Glomerular visceral epithelial cell (primary cell): Measurements from ENCODE around the gene NEURL1.

Experiments used
- DNase-seq: peaks from one replicate; pipeline ENCODE4 v3.0.0-alpha.2; 2016; ENCODE audit errors: extremely low spot score

The NEURL1 gene

GRCh38 chr10:103563231-103564115, 70.0 kb downstream of the NEURL1 start:
- no peak for DNase-seq

DNA sequence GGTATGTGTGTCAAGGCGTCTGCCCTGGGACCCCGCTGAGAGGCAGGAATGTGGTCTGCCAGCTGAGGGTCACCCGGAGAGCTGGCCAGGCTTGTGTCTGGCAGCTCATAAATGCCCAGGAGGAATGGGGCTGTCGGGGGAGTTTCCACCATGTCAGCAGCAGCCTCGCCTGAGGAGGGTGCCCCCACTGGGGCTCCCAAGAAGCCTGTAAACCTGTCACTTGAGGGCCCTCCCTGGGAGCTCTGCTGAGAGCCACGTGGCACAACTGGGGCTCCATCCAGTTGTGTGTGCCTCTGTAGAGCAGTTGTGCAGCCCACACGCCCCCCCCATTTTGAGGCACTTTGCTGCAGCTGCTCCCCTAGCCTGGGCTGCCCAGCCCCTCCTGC, 70.6 kb downstream of the NEURL1 start:
- no peak for DNase-seq

DNA sequence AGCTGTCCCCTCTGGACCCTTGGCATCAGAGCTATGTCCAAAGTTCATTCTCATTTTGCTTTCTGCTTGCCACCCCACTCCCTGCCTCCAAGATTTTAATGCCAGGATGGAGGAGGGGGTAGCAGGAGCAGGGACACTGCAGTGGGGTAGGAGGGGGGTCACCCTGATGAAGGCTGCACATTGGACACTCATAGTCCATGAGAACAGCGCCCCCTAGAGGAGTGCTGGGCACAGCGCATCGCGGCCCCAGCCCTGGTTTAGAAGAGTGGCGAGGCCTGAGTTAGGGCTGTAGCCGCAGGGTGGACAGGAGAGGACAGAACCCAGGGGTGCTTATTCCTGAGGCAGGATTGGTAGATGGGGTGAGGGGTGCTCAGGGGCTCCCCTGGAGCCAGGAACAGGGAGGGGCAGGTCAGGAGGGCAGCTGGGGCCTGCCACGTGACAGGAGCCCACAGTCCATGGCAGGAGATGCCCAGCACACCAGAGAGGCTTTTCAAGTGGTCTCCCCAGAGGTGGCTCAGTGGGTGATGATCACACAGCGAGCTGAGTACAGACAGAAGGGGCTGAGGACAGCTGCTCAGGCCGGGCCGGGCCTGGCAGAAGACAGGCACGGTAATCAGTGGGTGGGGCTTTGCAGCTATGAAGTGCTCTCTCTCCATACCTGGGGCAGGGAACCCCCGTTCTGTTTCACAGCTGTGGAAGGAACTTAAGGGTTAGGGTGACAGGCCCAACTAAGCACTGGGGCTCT, 71.4 kb downstream of the NEURL1 start:
- peak; percentile 12 for DNase-seq

DNA sequence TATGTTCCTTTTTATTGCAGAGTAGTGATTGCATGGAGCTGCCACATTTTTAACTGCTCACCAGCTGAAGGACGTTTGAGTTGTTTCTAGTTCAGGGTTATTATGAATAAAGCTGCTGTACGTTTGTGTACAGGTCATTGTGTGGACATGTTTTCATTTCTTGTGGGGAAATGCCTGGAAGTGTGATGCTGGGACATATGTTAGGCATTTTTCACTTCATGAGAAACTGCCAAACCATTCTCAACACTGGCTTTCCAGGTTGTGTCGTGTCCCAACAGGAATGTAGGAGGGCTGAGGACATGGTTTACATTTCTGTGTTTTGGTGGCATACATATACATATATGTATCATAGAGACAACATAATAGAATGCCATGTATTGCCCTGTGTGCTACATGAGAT, 73.0 kb downstream of the NEURL1 start:
- DNase-seq = no peak

DNA sequence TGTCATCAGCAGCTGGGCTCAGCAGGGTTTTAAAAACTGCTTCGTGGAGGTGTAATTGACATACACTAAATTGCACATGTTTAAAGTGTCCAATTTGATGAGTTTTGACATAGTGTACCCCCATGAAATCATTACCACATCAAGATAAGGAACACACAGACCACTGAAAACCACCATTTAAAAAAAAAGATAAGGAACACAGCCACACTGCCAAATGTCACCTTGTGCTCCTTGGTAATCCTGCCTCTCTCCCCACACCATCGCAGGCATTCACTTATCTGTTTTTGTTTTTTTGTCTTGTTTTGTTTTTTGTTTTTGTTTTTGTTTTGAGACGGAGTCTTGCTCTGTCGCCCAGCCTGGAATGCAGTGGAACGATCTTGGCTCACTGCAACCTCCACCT, 75.0 kb downstream of the NEURL1 start:
- no peak for DNase-seq

DNA sequence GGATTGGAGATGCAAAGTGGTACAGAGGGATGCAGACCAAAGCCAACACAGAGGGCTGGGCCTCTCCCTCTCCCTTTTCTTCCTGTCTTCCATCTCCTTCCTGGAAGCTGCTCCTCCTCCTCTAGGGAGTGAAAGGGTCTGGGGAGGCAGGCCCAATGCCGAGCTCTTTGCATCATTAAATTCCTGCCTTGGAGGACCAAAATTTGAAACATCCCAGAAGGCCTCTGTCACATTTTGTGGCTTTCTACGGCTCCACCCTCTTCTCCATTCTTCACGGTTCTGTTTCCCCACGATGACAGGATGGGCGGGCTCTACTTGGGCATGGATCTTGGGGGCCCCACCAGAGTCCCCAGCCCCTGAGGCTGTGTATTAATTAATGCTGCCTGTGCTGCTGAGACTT, 76.4 kb downstream of the NEURL1 start:
- DNase-seq = no peak

DNA sequence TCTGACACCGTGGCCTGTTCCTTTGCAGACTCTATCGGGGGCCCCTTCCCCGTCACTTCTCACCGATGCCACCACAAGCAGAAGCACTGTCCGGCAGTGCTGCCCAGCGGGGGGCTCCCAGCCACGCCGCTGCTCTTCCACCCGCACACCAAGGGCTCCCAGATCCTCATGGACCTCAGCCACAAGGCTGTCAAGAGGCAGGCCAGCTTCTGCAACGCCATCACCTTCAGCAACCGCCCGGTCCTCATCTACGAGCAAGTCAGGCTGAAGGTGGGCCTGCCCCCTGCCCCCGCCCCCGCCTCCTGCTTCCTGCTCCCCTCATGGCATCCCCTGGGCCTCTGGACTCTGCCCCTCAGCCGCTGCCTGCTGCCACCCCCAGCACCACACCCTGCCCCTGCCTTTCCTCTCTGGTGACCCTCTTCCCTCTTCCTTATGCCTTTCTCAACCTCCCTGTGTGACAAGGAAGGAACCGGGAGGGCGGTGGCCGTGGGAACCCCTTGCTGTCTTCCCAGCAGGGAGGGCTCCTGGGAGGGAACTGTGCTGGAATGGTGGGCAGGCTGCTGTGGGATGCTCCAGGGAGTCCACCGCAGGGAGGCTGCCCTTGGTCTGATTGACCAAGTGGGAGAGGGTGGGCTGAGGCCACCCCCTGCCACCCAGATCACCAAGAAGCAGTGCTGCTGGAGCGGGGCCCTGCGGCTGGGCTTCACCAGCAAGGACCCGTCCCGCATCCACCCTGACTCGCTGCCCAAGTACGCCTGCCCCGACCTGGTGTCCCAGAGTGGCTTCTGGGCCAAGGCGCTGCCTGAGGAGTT, 77.5 kb downstream of the NEURL1 start:
- DNase-seq = no peak

DNA sequence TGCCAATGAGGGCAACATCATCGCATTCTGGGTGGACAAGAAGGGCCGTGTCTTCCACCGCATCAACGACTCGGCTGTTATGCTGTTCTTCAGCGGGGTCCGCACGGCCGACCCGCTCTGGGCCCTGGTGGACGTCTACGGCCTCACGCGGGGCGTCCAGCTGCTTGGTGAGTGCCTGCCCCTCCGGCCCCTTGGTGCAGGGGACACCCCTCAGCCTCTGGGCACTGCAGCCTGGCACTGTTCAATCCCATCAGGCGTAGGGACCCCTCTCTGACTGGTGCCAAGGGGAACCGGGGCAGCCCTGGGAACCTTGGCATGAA, 78.1 kb downstream of the NEURL1 start:
- no peak for DNase-seq

DNA sequence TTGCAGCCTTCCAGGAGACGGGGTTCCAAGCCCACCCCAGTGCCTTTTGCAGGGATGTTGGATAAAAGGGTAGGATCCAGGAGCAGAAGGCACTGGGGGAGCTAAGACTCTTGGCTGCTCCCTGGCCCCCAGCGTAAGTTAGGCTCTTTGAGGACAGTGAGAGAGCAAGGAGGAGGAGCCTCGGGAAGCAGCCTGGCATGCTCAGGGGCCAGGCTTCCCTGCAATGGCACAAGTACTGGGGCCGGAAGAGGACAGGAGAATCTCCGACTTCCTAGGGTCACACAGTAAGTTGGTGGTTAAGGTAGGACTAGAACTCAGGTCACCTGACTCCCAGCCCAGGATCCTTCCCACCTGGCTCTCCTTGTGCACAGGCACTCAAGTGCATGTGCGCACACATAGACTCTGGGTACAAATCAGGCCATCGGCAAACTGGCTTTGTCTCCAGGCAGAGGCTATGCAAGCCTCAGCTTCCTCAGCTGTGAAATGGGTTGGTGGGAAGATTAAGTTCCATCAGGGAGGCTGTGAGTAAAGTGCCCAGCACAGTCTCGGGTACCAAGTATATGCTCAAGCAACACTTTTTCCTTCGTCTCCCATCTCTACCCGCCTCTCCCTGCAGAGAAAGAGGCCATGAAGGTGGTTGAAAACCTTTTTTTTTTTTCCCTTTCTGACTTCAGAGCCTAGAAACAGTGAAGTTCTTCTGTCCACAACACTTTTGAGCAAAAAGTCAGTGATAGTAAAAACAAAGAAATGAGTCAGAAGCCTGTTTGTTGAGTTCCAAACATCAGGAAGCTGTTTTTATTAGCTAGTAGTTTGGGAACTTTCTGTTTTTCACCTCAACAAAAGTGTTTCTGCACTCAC, 79.1 kb downstream of the NEURL1 start:
- DNase-seq = no peak

- no peak for DNase-seq
Measured at GRCh38 chr10:103573205-103573487, 79.6 kb downstream of the NEURL1 start.

DNA sequence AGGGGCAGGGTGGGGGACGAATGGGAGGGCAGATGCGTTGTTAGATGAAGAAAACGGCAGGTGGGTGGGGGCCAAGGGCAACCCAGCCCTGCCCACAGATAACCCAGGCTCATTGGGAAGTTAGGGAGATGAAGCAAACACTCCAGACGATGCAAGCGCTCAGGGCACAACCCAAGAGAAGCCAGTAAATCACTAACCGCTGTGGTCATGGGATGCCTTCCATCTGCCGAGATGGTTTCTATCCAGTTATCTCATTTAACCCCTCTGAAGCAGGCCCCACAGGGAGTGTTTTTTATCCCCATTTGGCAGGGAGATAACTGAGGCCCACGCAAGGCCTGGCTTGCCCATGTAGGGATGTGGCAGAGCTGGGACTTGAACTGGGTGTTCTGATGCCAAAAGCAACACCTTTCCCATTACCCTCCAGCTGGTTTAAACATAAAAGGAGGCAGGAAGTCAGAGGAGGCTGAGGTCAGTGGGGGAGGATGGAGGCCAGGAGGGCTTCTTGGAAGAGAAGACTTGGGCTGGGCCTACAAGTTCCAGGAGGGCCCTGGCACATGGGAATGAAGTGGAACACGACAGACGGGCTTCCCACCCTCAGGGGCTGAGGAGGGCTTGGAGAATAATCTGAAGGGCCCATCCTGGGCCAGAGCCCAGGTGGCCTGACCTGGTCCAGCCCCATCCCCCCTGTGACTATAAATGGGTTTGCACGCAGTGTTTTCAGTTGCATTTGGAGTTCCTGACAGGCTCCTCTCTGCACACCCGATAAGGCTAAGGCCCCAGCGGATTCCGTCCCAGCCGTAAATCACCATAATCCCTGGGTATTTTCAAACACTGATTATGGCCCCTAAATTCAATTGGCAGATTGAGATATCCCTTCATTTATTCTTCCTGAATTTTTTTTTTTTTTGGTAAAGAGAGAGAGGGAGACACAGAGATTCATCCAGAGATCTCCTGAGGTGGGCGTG, 80.9 kb downstream of the NEURL1 start:
- DNase-seq = no peak

DNA sequence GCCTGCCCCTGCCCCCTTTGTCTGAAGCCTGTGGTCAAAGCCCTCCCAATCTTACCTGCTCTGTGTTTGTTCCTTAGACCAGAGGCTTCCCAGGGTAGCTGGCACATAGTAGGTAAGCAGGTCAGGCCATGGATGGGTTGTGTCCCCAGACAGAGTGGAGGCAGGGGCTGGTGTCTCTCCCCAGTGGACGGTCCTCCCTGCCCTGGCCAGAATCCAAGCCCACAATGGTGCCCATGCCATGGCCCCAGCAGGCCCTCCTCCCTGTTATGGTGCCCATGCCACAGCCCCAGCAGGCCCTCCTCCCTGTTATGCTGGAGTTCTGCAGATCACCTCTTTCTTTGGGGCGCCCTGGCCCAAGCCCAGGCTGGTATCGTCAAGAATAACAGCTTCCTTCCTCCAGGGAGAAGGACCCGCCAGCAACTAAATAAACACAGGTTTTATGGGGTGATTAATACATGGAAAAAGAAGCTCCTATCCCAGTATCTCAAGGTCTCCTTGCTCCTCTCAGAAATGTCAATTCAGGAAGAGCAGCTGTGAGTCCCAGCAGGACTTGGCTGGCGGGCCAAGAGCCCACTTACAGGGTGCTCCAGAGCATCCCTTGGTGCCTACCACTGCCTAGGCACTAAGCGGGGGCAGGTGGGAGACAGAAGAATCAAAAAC, 82.0 kb downstream of the NEURL1 start:
- no peak for DNase-seq

DNA sequence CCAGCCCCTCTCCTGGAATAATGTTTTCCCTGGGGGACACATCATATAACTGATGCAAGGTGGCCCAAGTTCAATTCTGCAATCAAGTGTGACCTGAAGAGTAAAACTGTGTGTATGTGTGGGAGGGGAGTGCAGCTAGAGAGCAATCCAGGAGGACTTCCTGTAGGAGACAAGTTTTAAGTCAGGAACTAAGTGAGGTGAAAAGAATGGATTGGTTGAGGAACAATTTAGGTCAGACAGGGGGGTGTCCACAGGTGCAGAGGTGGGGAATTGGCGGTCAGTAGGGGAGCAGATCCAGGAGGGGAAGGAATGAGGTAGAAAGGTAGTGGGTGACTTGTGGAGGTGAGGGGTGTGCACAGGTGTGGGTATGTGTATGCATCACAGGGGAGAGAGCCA, 82.6 kb downstream of the NEURL1 start:
- no peak for DNase-seq

DNA sequence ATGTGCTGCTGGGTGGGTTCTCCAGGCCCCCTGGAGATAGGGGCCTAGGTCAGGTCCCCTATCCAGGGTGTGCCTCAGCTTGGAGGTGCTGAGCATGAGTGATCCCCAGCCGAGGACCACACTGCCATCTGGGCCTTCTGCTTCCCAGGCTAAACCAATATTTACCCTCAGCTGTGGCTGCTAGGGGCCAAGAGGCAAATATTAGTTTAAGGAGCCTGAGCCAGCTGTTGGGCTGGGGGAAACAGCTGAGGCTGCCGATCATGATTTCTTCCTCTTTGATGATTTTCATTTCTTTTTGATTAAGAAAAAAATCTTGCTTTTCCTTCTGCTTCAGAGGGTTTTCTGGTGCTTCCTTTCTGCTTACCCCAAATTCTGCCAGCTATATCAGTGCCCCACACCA, 83.4 kb downstream of the NEURL1 start:
- DNase-seq = no peak

- DNase-seq = peak; percentile 37
Measured at GRCh38 chr10:103578782-103579382, 85.4 kb downstream of the NEURL1 start.

GRCh38 chr10:103580011-103580410, 86.5 kb downstream of the NEURL1 start:
- DNase-seq = no peak

GRCh38 chr10:103580430-103580829, 86.9 kb downstream of the NEURL1 start:
- DNase-seq = no peak

- DNase-seq = no peak
Measured at GRCh38 chr10:103581499-103581898, 88.0 kb downstream of the NEURL1 start.

DNA sequence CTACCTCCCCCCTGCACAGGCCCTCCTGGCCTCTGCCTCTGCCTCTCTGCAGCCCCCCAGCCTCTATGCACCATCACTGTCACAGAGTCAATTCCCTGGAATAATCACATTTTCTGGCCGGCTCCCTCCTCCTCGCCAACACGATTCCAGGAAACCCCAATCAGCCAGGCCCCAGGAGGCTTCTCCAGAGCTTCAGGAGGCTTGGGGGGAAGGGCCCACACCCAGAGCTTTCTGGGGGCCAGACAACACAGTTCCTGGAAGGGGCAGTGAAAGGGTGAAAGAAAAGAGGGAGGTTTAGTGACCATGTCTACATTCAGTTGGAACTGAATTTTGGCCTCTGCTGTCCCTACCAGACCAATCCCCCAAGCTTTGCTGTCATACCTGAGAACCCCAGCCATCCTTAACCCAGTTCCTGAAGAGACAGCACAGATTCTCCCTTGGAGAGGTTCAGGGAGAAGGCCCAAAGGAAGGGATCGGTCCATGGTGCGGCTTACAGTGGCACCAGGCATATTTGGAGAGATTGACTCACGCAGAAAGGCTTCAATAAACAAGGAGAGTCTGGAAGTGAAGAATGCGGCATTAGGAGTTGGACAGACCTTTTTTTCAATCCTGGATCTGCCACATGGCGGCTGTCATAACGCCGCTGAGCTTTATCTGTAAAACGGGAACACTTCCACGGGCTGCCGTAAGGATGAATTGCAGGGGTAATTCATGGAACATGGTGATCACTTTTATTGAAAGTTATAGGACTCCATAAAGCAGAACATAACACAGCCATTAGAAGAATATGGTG, 89.0 kb downstream of the NEURL1 start:
- no peak for DNase-seq
